ENCODE data around the gene CSN3.

Gene CSN3

GRCh38 chr4:70280567-70280966 is 38.2 kb downstream of the CSN3 start:
- TF ChIP-seq, protein P1, sequence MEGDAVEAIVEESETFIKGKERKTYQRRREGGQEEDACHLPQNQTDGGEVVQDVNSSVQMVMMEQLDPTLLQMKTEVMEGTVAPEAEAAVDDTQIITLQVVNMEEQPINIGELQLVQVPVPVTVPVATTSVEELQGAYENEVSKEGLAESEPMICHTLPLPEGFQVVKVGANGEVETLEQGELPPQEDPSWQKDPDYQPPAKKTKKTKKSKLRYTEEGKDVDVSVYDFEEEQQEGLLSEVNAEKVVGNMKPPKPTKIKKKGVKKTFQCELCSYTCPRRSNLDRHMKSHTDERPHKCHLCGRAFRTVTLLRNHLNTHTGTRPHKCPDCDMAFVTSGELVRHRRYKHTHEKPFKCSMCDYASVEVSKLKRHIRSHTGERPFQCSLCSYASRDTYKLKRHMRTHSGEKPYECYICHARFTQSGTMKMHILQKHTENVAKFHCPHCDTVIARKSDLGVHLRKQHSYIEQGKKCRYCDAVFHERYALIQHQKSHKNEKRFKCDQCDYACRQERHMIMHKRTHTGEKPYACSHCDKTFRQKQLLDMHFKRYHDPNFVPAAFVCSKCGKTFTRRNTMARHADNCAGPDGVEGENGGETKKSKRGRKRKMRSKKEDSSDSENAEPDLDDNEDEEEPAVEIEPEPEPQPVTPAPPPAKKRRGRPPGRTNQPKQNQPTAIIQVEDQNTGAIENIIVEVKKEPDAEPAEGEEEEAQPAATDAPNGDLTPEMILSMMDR (IDR thresholded peaks at IDR 0.05): no peak
- H3K27me3 ChIP-seq: no peaks in the 10 kb centered on the region
- no peak overlapping the region for H3K4me3 ChIP-seq (ENCODE audit: low read depth in 1 of 2, low read length in 1 of 2)
- no peak overlapping the region for H3K27ac ChIP-seq
- H3K9me3 ChIP-seq: no peaks in the 10 kb centered on the region
- H3K36me3 ChIP-seq: no peaks in the 10 kb centered on the region
- H3K4me1 ChIP-seq (ENCODE audit: control insufficient read depth in 1 of 2, insufficient read depth in 1 of 2, low read depth in 1 of 2, low read length in 1 of 2): no peaks in the 10 kb centered on the region

- H3K27me3 ChIP-seq: no peaks in the 10 kb centered on the region
- no peak overlapping the region for H3K4me3 ChIP-seq (ENCODE audit: low read depth in 1 of 2, low read length in 1 of 2)
- H3K4me1 ChIP-seq (ENCODE audit: control insufficient read depth in 1 of 2, insufficient read depth in 1 of 2, low read depth in 1 of 2, low read length in 1 of 2): no peaks in the 10 kb centered on the region
- H3K9me3 ChIP-seq: no peaks in the 10 kb centered on the region
- TF ChIP-seq, protein P1 (IDR thresholded peaks at IDR 0.05): no peak
- no peaks in the 10 kb centered on the region for H3K36me3 ChIP-seq
- H3K27ac ChIP-seq: no peak overlapping the region
These were observed 46.3 kb downstream of the CSN3 start for GRCh38 chr4:70288651-70289050.

GRCh38 chr4:70291341-70291740 is 48.9 kb downstream of the CSN3 start:
- TF ChIP-seq, protein P1 (IDR thresholded peaks at IDR 0.05): no peak
- no peak overlapping the region for H3K4me3 ChIP-seq (ENCODE audit: low read depth in 1 of 2, low read length in 1 of 2)
- no peaks in the 10 kb centered on the region for H3K36me3 ChIP-seq

DNA sequence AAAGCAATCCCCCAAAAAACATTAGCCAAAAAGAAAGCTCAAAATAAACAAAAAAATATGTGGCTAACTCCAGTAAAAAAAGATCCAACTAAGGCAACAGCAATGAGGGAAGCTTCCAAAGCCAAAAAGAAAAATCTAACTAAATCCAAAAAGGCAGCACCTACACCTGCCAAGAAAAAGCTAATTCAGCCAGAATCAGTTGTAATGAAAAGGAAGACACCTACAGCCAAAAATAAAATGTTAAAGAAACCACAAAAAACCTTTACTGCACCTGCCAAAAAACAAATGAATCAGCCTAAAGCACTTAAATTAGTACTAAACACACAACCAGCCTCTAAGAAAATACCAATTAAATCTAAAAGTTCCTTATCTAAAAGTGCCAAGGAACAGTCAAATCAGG is 55.2 kb downstream of the CSN3 start:
- TF ChIP-seq, protein P1 (IDR thresholded peaks at IDR 0.05): no peak

More at GRCh38 chr4:70291341-70291740, 48.9 kb downstream of the CSN3 start:
- no peaks in the 10 kb centered on the region for H3K4me1 ChIP-seq (ENCODE audit: control insufficient read depth in 1 of 2, insufficient read depth in 1 of 2, low read depth in 1 of 2, low read length in 1 of 2)
- H3K9me3 ChIP-seq: no peaks in the 10 kb centered on the region
- H3K27ac ChIP-seq: no peak overlapping the region
- no peaks in the 10 kb centered on the region for H3K27me3 ChIP-seq

DNA sequence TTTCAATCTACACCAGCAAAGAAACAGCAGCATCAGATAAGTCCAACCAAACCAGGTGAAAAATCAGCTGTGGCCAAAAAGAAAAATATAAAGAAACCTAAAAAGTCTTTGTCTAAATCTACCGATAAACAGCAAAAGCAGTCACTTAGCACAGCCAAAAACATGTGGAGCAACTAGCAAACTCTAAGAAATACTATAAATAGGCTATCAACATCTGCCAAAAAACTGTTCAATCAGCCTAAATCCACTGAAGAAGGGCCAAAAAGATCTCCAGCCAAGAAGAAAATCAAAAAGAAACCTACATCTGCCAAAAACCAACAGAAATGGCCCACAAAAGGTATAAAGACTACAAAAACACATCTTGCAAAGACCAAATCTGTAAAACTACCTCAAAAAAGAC is 55.7 kb downstream of the CSN3 start:
- Histone ChIP-seq H3K36me3 (no peaks in the 10 kb centered on the region), H3K27ac (no peak overlapping the region), H3K4me1 (ENCODE audit: control insufficient read depth in 1 of 2, insufficient read depth in 1 of 2, low read depth in 1 of 2, low read length in 1 of 2) (no peaks in the 10 kb centered on the region), H3K9me3 (no peaks in the 10 kb centered on the region), H3K4me3 (ENCODE audit: low read depth in 1 of 2, low read length in 1 of 2) (no peak overlapping the region), H3K27me3 (no peaks in the 10 kb centered on the region)
- TF ChIP-seq, protein P1 (IDR thresholded peaks at IDR 0.05): no peak

More for the DNA sequence above, 55.2 kb downstream of the CSN3 start:
- no peak overlapping the region for H3K27ac ChIP-seq
- H3K9me3 ChIP-seq: no peaks in the 10 kb centered on the region
- H3K27me3 ChIP-seq: no peaks in the 10 kb centered on the region
- H3K4me3 ChIP-seq (ENCODE audit: low read depth in 1 of 2, low read length in 1 of 2): no peak overlapping the region
- H3K36me3 ChIP-seq: no peaks in the 10 kb centered on the region
- H3K4me1 ChIP-seq (ENCODE audit: control insufficient read depth in 1 of 2, insufficient read depth in 1 of 2, low read depth in 1 of 2, low read length in 1 of 2): no peaks in the 10 kb centered on the region

- TF ChIP-seq, protein P1 (IDR thresholded peaks at IDR 0.05): no peak
- H3K9me3 ChIP-seq: no peaks in the 10 kb centered on the region
- H3K4me1 ChIP-seq (ENCODE audit: control insufficient read depth in 1 of 2, insufficient read depth in 1 of 2, low read depth in 1 of 2, low read length in 1 of 2): no peaks in the 10 kb centered on the region
- H3K4me3 ChIP-seq (ENCODE audit: low read depth in 1 of 2, low read length in 1 of 2): no peak overlapping the region
- no peak overlapping the region for H3K27ac ChIP-seq
- no peaks in the 10 kb centered on the region for H3K27me3 ChIP-seq
- no peaks in the 10 kb centered on the region for H3K36me3 ChIP-seq
These were observed 57.2 kb downstream of the CSN3 start for GRCh38 chr4:70299643-70300042.

Data from neutrophil (primary cell).